G401 (cell line): Measurements from ENCODE around the gene CD93. TPM values are rescaled to one million over a fixed set of nuclear protein-coding genes. Genes with fewer than 3 reads are reported as not detected.

Experiments used
- DNase-seq: peaks from one replicate; pipeline ENCODE4 v3.0.0-alpha.2; 2015; ENCODE audit warnings: low spot score
- in situ Hi-C: cut with HindIII; loops from 2 replicates; pipeline ENCODE4 v1.10.0; 2016; ENCODE audit warnings: low sequenced_read_pairs, mixed read lengths
- total RNA-seq: library from RNA; depleted of rRNA; stranded (reverse); fragments of >200 nt; shearing (Covaris generic); gene quantifications from 2 replicates; pipeline ENCODE4 v1.2.3, GENCODE V29; 2014

Gene CD93
- total RNA-seq, 1 experiment from 2014 or later: not detected

- no peak for DNase-seq
- in situ Hi-C loops: no loop called here
Observed at GRCh38 chr20:23047738-23048214, 38.3 kb downstream of the CD93 start.

- in situ Hi-C loops: no loop called here
- DNase-seq: no peak
Observed at GRCh38 chr20:23047001-23047737, 39.0 kb downstream of the CD93 start.

GRCh38 chr20:23046431-23046830 is 39.7 kb downstream of the CD93 start:
- in situ Hi-C loops: no loop called here
- no peak for DNase-seq

- in situ Hi-C loops: no loop called here
- no peak for DNase-seq
Observed at GRCh38 chr20:23043376-23043775, 42.7 kb downstream of the CD93 start.

- DNase-seq: no peak
- in situ Hi-C loops: no loop called here
Observed at GRCh38 chr20:23042270-23042669, 43.9 kb downstream of the CD93 start.

- DNase-seq: no peak
- in situ Hi-C loops: no loop called here
Observed at GRCh38 chr20:23039885-23040508, 46.1 kb downstream of the CD93 start.

GRCh38 chr20:23039136-23039875 is 46.8 kb downstream of the CD93 start:
- peak; percentile 74 for DNase-seq
- in situ Hi-C loops: no loop called here

GRCh38 chr20:23037017-23037481 is 49.1 kb downstream of the CD93 start:
- in situ Hi-C loops: no loop called here
- no peak for DNase-seq

GRCh38 chr20:23036371-23036770 is 49.8 kb downstream of the CD93 start:
- in situ Hi-C loops: no loop called here
- DNase-seq: no peak

- no peak for DNase-seq
- in situ Hi-C loops: no loop called here
Observed at GRCh38 chr20:23035731-23036130, 50.4 kb downstream of the CD93 start.

- DNase-seq: peak; percentile 21
- in situ Hi-C loops: no loop called here
Observed at GRCh38 chr20:23034721-23035671, 51.1 kb downstream of the CD93 start, which contains the start of gene SSTR4. Gene SSTR4, plus strand, starts transcription at chr20:23035312. Its CDS starts 172 bp downstream, at chr20:23035484.

- DNase-seq: no peak
- in situ Hi-C loops: no loop called here
Observed at GRCh38 chr20:23033918-23034317, 52.2 kb downstream of the CD93 start.

GRCh38 chr20:23032750-23033078 is 53.4 kb downstream of the CD93 start:
- in situ Hi-C loops: no loop called here
- no peak for DNase-seq

GRCh38 chr20:23032056-23032749 is 53.9 kb downstream of the CD93 start:
- in situ Hi-C loops: no loop called here
- DNase-seq: no peak

- no peak for DNase-seq
- in situ Hi-C loops: no loop called here
Observed at GRCh38 chr20:23031346-23031745, 54.8 kb downstream of the CD93 start.
